Right renal pelvis (tissue), 4 donors: Measurements from ENCODE around the gene DUSP16. TPM values are rescaled to one million over a fixed set of nuclear protein-coding genes. Genes with fewer than 3 reads are reported as not detected.
"Not testable (repeated sequence)": the region's sequence is repeated elsewhere in the genome, so short reads cannot be mapped to it uniquely, and the experiment has no call there.

Experiments
- DNase-seq, 4 donors: peaks; one replicate each; pipeline ENCODE4 v3.0.0-alpha.2; 2013; ENCODE audit warnings: low read depth in 4 of 4, low spot score in 3 of 4, missing footprints in 1 of 4
- polyA plus RNA-seq, 4 donors: library from polyadenylated mRNA; unstranded; fragments of 120-200 nt; gene quantifications; one replicate each; pipeline ENCODE4 v1.2.1, GENCODE V29; 2013; ENCODE audit not compliant: insufficient read length in 4 of 4

Gene DUSP16, protein sequence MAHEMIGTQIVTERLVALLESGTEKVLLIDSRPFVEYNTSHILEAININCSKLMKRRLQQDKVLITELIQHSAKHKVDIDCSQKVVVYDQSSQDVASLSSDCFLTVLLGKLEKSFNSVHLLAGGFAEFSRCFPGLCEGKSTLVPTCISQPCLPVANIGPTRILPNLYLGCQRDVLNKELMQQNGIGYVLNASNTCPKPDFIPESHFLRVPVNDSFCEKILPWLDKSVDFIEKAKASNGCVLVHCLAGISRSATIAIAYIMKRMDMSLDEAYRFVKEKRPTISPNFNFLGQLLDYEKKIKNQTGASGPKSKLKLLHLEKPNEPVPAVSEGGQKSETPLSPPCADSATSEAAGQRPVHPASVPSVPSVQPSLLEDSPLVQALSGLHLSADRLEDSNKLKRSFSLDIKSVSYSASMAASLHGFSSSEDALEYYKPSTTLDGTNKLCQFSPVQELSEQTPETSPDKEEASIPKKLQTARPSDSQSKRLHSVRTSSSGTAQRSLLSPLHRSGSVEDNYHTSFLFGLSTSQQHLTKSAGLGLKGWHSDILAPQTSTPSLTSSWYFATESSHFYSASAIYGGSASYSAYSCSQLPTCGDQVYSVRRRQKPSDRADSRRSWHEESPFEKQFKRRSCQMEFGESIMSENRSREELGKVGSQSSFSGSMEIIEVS
- 10 to 100 TPM; 25.1 to 28.7 (median 26.0) TPM for polyA plus RNA-seq

DNA sequence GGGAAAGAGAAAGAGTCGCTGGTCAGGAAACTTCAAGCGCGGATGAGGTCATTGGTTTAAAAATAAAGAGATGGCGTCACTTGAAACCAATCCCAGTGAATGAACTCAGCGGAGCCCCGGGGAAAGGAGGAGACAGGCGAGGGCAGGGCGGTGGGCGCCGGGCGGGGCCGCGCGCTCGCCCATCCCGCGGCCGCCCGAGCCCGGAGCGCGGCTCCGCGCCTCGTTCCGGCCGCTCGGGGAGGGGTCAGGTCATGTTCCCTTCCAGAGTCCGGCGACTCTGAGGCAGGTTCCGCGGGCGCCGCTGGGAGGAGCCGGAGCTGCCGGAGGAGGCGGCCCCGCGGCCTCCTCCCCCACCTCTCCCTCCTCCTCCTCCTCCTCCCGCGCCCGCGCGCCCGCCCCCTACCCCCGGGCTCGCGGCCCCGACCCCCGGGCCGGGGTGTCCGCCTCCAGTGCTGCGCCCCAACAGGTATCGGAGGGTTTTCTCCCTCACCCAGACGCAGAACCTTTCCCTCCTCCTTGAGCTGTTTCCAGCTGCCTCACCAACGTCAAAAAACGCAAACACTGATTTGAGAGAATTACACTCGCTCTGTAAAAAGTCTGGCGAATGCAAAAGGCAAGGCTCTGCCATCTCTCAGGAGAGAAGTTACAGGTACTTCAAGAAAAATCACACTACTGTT lies at the start of gene DUSP16:
TSS of gene DUSP16 (minus strand) at position 279 of the 677 bp plus-strand sequence. CDS start 41,765 bp downstream, outside the sequence.
- DNase-seq = peak; percentile 77 to 93 (median 92)

DNA sequence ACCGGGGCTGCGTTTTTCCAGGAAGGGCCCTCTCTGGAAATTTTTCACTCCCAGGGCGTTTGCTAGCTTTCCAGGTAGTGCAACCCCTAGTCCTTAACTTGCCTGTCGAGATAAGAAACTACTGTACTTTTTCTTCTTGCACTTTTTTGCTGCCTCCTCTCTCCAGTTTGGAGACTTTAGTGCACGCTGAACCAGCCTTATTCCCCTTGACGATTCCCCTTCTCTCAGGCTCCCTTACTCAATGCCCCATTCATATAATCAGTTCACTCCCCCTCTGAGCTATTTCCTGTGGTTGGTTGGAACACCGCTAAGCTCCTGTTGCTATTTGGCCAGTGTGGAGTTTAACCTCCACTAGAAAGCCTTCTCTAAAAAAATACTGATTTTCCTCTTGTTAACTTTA lies 49.7 kb upstream of the DUSP16 start:
- DNase-seq = peak in 2 of 4 donors; percentile 22 to 25

DNA sequence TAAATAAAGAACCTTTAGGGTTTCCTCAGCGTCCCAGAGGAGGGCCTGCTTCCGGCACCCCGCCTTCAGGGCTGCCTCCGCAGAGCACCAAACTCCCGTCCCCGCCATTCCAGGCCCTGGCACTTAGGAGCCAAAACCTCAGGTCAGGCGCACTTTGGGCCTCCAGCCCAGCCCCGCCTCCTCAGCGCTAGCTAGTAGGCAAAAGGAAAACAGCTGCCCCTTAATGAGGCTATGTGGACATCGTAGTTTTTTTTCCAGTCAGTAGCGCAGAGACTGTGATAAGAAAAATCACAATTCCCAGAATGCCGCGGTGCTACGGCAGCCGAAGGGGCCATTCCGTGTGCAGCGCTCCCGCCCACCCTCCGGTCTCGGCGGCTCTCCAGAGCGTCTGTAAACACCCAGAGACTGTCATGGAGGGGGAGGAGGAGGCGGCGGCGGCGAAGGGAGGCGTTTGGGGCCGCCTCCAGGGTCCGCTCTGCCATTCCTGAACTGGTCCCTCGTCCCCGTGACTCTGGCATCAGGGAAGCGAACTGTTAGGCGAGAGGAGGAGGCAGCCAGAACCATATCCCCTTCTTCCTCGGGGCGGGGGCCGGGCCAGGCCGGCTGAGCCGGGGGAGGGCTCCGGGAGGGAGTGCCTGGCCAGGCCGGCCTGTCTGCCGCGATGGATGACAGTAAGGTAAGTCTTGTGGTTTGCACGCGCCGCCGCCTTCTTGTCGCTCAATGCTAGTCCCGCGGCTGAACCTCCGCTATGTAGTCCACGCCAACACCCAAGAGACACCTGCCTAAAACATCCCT lies 49.0 kb upstream of the DUSP16 start, which contains the start of gene CREBL2:
TSS of gene CREBL2 (plus strand) at position 365 of the 795 bp plus-strand sequence. CDS start at position 662, 297 bp downstream.
- DNase-seq = peak; percentile 88 to 92 (median 90)

DNA sequence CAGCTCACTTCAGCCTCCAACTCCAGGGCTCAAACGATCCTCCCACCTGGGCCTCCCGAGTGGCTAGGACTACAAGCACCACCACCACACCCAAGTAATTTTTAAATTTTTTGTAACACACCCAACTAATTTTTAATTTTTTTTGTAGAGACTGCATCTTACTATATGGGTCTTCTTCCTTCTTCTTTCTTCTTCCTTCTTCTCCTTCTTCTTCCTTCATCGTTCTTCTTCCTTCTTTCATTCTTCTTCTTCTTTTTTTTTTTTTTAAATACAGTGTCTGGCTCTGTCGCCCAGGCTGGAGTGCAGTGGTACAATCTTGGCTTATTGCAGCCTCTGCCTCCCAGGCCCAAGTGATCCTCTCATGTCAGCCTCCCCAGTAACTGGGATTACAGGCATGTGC lies 48.0 kb upstream of the DUSP16 start:
- no peak for DNase-seq

DNA sequence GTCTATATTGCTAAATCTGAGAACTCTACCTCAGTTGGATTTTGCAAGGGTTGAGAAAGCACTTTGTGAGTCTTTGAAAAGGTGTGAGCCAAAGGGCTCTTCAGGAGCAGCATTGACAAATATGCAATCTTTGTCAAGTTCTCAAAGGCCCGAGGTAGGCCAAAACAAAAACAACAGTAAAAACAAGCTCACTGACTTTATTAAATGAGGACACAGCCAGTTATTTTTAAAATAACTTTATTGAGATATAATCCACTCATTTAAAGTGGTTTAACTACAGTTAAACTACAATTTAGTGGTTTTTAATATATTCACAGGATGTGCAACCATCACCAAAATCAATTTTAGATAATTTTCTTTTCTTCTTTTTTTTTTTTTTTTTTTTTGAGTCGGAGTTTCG lies 47.0 kb upstream of the DUSP16 start:
- no peak for DNase-seq

DNA sequence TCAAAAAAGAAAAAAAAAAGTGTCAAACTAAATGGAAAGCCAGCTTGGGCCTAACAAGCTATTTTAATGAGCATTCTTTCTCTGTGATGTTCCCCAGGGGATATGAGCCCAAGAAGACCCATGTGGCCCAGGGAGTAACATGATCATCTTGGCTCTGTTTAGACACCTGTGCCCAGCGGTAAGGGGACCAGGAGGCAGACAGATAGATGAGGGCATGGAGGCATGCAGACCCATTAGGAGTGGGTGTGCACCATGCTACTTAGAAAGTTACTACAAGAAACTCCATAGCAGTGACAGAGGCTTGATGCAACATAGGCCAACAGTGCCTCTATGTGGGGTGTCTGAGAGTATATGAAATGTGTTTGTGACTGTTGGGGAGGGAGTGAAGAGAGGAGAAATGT lies 45.9 kb upstream of the DUSP16 start:
- DNase-seq = no peak

DNA sequence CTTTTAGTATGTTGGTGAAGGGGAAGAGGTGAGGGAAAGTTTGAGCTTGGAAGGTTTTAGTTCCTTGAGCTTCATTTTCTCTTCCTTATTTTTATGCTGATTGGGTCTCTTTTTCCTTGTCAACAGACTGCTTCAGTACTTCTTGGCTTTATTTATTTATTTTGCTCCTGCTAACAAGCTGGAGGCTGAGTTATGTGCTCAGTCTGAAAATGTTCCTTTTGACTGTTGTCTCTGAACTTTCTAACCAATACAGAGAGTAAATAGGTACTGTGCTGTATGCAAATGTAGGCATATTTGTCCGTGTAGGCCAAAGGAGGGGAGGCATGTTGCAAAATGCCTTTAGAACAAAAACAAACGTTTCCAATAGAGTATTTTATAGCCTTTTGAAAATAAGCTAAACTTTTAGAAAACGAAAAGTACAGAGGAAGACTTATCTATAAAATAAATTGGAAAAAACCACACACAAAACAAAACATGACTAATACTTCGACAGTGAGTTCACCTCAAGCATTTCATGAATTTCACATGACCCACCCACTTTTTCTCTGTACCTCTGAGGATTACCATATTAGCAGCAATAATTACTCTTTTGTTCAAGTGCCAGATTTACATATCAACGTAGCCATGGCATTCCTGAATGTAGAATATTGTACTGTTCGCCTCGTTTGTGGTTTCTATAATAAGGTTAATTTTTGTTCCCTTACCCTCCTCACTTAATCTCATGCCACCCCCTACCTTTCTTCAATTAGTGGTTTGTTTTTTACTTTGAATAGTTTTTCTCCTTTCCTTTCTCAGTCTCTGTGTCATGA lies 44.3 kb upstream of the DUSP16 start:
- no peak for DNase-seq

DNA sequence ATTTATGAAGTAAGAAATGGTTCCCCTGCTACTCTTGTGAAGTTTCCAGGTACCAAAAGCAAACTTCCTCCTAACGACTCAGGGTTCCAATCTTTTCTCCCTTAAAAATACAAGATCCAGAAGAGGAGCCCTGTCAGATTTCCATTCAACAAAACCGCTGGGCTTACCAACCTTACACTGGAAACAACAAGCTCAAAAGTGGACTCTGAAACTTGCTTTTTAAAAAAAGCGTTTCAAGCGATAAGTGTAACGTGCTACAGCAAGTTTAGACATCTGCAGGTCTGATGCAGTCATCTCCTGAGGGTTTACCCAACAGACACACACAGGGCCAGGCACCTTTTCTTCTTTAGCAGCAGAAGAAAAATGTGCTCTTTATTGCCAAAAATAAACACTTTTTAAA lies 42.1 kb upstream of the DUSP16 start:
- DNase-seq = no peak

DNA sequence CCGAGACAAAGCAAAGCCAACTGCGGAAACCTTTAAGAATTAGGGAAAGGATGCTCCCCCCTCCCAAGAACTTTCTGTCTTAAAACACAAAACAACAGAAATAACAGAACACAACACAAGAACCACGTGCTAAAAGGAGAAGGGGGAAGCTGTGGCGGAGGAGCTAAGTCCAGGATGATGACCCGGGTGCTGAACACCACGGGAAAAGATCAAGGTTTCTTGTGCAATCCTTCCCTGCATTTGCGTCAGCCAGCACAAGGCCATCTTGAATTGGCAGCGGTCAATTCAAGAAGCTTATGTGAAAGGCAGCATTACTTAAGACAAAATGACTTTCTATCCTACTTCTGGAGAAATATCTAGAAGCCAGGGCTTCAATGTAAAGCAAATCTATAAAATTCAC lies 38.0 kb upstream of the DUSP16 start:
- no peak for DNase-seq

DNA sequence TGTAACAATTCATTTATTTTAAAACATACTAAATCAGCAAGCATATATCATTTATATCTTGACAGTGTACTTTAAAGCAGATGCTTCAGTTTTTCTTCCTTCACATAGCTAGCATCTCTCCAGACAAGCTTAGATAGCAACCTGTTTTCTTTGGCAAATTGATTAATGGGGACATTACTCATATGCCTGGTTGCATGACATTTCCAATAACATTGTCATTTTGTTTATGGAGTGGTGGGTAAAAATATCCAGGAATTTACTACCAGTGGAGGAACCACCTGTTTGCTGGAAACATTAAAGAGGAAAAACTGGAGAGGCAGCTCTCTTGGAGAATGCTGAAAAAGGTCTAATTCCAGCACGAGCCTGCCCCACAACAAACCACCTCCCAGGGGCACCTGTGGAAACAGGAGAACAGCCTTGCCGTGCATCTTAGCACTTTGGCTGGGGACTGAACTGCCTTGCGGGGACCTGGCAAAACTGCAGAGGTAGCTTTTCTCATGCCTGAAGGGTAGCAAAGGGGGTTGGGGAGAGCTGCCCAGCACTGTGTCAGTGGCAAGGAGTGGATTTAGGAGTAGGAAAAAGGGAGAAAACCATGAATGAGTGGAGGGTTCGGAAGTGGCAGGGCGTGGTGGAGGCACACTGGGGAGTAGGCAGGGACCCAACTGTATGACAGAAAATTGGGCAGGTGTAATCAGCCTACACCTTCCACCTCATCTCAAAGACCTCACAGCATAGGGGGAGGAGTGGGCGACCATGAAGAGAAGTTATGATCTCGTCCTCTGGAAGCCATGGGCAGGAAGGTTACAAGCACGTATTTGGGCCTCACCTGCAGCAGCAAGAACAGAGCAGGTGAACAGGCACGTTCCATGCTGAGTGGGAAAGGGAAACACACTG lies 37.3 kb upstream of the DUSP16 start:
- no peak for DNase-seq

DNA sequence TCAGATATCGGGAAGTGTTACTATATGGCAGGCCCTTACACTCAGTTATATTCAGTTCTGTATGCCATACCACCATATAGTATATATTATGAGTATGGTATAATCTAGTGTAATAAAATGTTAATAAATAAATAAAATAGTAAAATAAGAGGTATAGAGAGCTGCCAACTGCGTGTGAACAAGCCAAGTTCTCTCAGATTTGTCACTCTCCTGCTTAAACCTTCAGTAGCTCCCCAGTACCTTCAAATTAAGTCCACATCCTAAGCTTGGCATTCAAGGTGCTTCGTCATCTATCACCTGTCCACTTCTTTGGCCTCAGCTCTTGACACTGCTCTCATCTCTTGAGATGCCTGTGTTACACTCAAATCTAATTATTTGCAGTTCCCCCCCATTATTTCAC lies 36.2 kb upstream of the DUSP16 start:
- no peak for DNase-seq

DNA sequence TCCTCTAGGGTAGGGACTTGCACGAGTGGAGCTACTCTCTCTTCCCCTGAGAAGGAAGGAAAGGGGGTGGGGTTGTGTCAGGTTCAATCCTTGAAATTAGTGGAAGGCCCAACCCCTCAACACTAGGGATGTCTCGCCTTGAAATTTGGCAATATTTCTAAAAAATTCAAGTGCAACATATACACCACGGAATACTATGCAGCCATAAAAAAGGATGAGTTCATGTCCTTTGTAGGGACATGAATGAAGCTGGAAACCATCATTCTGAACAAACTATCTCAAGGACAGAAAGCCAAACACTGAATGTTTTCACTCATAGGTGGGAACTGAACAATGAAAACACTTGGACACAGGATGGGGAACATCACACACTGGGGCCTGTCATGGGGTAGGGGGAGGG lies 33.9 kb upstream of the DUSP16 start:
- not testable (repeated sequence) for DNase-seq

DNA sequence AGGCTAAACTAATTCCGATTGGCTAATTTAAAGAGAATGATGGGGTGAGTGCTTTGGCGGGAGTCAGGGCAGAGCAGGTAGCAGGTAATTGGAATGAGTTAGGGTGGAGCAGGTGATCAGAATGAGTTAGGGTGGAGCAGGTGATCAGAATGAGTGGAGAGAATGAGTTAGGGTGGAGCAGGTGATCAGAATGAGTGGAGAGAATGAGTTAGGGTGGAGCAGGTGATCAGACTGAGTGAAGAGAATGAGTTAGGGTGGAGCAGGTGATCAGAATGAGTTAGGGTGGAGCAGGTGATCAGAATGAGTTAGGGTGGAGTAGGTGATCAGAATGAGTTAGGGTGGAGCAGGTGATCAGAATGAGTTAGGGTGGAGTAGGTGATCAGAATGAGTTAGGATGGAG lies 33.3 kb upstream of the DUSP16 start:
- not testable (repeated sequence) for DNase-seq

DNA sequence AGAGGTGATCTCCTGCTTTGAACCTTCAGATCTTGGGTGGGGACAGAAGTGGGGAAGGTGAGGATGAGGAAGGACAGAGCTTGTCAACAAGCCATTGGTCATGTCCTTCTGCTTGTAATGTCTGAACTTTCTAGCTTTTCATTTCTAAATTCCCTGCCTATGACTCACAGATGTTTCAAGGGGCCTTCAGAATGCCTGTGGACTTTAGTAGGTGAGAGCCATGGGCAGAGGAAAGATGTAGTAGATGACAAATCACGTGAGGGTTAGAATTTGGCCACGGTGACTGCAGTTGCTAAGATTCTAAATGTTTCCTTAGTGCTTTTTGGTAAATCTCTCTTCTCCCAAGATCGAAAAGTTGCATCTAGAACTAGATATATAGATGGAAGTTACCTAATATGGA lies 30.3 kb upstream of the DUSP16 start:
- no peak for DNase-seq

DNA sequence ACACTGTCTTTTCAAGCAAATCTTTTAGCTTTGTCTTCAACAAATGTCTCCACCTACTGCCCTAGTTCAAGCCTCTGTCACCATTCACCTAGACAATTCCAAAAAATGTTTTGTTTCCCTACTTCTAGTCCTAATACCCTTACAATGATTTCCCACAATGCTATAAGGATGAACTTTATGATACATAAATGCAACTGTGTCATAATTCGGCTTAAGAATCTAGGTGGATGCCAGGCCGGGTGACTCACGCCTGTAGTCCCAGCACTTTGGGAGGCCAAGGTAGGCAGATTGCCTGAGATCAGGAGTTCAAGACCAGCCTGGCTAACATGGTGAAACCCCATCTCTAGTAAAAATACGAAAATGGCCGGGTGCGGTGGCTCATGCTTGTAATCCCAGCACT lies 28.3 kb upstream of the DUSP16 start:
- no peak for DNase-seq

DNA sequence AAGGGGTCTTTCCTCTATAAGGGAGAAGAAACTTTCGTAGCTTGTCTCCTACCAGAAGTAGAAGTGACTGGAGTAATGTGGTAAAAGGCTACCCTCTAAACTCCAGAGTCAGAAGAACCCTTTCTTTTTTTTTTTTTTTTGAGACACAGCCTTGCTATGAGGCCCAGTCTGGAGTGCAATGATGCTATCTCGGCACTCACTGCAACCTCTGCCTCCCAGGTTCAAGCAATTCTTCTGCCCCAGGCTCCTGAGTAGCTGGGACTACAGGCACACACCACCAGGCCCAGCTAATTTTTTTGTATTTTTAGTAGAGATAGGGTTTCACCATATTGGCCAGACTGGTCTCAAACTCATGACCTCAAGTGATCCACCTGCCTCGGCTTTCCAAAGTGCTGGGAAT lies 25.8 kb upstream of the DUSP16 start:
- DNase-seq = not testable (repeated sequence)

DNA sequence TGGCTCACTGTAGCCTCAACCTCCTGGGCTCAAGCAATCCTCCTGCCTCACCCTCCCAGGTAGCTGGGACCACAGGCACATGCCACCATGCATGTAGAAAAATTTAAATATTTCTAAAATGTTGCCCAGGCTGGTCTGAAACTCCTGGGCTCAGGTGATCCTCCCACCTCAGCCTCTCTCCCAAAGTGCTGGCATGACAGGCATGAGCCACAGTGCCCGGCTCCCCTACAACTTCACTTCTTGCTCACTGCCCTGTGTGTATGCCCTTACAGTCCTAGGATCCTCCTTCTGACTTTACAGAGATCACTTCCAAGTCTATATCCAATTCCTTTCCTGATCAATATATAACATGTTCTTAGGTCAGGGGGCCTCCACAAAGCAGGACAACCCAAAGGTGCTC lies 25.2 kb upstream of the DUSP16 start:
- DNase-seq = no peak

DNA sequence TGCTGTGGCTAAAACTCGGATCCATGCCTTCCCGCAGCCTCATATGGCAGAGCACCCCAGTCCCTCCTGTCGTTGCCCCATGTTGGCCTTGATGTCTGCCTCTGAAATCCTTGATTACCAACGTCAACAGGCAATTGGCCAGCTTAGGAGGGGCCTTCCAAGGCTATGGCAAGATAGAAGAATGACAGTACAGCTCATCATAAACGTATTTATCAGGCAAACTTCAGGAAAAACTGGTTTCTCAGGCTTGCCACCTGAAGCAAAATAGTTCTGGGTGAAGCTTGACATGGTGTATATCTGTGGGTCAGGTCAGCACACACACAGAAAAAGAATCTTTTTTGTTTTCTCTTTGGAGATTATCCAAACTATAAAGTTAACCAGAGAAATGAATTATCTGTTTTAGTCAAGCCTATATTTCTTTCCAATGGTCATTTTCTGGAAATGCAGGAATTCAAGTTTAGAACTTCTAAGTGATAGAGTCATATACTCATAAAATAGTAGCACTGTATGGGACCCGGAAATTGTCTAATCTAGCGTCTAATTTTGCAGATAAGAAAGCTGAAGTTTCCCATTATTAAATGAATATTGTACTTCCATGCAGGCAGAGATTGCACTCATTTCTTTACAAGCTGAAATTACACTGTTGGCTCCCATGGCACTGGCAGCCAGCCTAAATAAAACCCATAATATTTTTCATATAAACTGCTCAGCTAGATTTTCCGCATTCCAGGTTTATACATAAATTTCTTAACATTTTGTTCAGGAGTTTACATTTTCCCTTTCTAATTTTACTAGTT lies 24.4 kb upstream of the DUSP16 start:
- DNase-seq = no peak
